DMS 273 (cell line): ENCODE results near the gene LOXHD1.

Experiments
- DNase-seq: peaks from one replicate; lab custom pipeline; 2025; ENCODE audit not compliant: unreplicated experiment; lab: John Stamatoyannopoulos, UW

The LOXHD1 gene

GRCh38 chr18:46459789-46460455 lies 197.1 kb downstream of the LOXHD1 start:
- no peak for DNase-seq

GRCh38 chr18:46458472-46458871 lies 198.5 kb downstream of the LOXHD1 start:
- no peak for DNase-seq

- no peak for DNase-seq
Measured at GRCh38 chr18:46456691-46457090, 200.3 kb downstream of the LOXHD1 start.

- DNase-seq = peak; percentile 15
Measured at GRCh38 chr18:46452820-46453219, 204.2 kb downstream of the LOXHD1 start.

- DNase-seq = no peak
Measured at GRCh38 chr18:46449499-46449898, 207.5 kb downstream of the LOXHD1 start.

- no peak for DNase-seq
Measured at GRCh38 chr18:46449033-46449432, 208.0 kb downstream of the LOXHD1 start.

GRCh38 chr18:46448347-46448746 lies 208.7 kb downstream of the LOXHD1 start:
- DNase-seq = no peak

- no peak for DNase-seq
Measured at GRCh38 chr18:46447792-46448191, 209.2 kb downstream of the LOXHD1 start.

GRCh38 chr18:46447323-46447722 lies 209.7 kb downstream of the LOXHD1 start:
- DNase-seq = no peak

- no peak for DNase-seq
Measured at GRCh38 chr18:46445522-46446313, 211.3 kb downstream of the LOXHD1 start.

GRCh38 chr18:46439037-46439436 lies 218.0 kb downstream of the LOXHD1 start:
- DNase-seq = no peak

- DNase-seq = no peak
Measured at GRCh38 chr18:46437061-46437460, 220.0 kb downstream of the LOXHD1 start.

- no peak for DNase-seq
Measured at GRCh38 chr18:46436621-46437020, 220.4 kb downstream of the LOXHD1 start.

GRCh38 chr18:46435031-46435430 lies 222.0 kb downstream of the LOXHD1 start:
- no peak for DNase-seq

GRCh38 chr18:46434629-46435028 lies 222.4 kb downstream of the LOXHD1 start:
- DNase-seq = no peak

- no peak for DNase-seq
Measured at GRCh38 chr18:46433121-46433826, 223.7 kb downstream of the LOXHD1 start.

- DNase-seq = peak; percentile 59
Measured at GRCh38 chr18:46431522-46432171, 225.4 kb downstream of the LOXHD1 start.

- DNase-seq = no peak
Measured at GRCh38 chr18:46429649-46430224, 227.3 kb downstream of the LOXHD1 start.

GRCh38 chr18:46429130-46429529 lies 227.9 kb downstream of the LOXHD1 start:
- no peak for DNase-seq

- no peak for DNase-seq
Measured at GRCh38 chr18:46428368-46428767, 228.7 kb downstream of the LOXHD1 start.
